Chondrocyte (in vitro differentiated cells): ENCODE data around the gene CRB3. TPM values are rescaled to one million over a fixed set of nuclear protein-coding genes. Genes with fewer than 3 reads are reported as not detected.

Source experiments
- DNase-seq: peaks from one replicate; pipeline ENCODE4 v3.0.0; 2021; ENCODE audit warnings: mixed read lengths, low spot score
- H3K27ac Mint-ChIP-seq: one replicate; pipeline ENCODE4 v1.8.0; 2021; ENCODE audit warnings: mild to moderate bottlenecking, moderate library complexity, mixed read lengths; ENCODE audit not compliant: unreplicated experiment
- H3K27me3 Mint-ChIP-seq: 2 replicates; pipeline ENCODE4 v1.8.0; 2021; ENCODE audit warnings: low read depth, mixed read lengths
- H3K36me3 Mint-ChIP-seq: 2 replicates; pipeline ENCODE4 v1.8.0; 2021; ENCODE audit warnings: low read depth, mixed read lengths
- H3K4me1 Mint-ChIP-seq: 2 replicates; pipeline ENCODE4 v1.8.0; 2021; ENCODE audit warnings: low read depth, mild to moderate bottlenecking, mixed read lengths
- H3K4me3 Mint-ChIP-seq: one replicate; pipeline ENCODE4 v1.8.0; 2021; ENCODE audit warnings: mild to moderate bottlenecking, moderate library complexity, mixed read lengths; ENCODE audit not compliant: unreplicated experiment
- H3K9me3 Mint-ChIP-seq: 2 replicates; pipeline ENCODE4 v1.8.0; 2021; ENCODE audit warnings: low read depth, mixed read lengths
- CTCF ChIP-seq: fragments of 200-600 bp; sonication (generic); IDR thresholded peaks from 2 replicates; pipeline ENCODE4 v1.5.0; 2021; ENCODE audit warnings: antibody characterized with exemption, mild to moderate bottlenecking, moderate library complexity
- total RNA-seq: library from RNA; stranded (reverse); gene quantifications from 3 replicates; pipeline ENCODE4 v1.2.1, GENCODE V29; 2021

Gene CRB3
- total RNA-seq, 1 donor from 2014 or later = 0.32 TPM

GRCh38 chr19:6455924-6456323 is 8.1 kb upstream of the CRB3 start:
- Mint-ChIP-seq H3K36me3 (peaks cover 25% of the 10 kb centered on the region), H3K27me3 (no peaks in the 10 kb centered on the region), H3K4me3 (no peak overlapping the region), H3K9me3 (peaks cover 9% of the 10 kb centered on the region), H3K27ac (no peak overlapping the region), H3K4me1 (peaks cover 18% of the 10 kb centered on the region)
- DNase-seq = no peak
- no peak for TF ChIP-seq CTCF

- Mint-ChIP-seq H3K4me3 (peak overlapping the region; percentile 88), H3K9me3 (peaks cover 9% of the 10 kb centered on the region), H3K27ac (peak overlapping the region; percentile 32), H3K4me1 (peaks cover 18% of the 10 kb centered on the region), H3K27me3 (peaks cover 7% of the 10 kb centered on the region), H3K36me3 (peaks cover 17% of the 10 kb centered on the region)
- no peak for DNase-seq
- no peak for TF ChIP-seq CTCF
Measured at GRCh38 chr19:6457958-6458694, 5.9 kb upstream of the CRB3 start.

GRCh38 chr19:6458695-6459261 is 5.3 kb upstream of the CRB3 start:
- TF ChIP-seq CTCF = no peak
- peaks cover 18% of the 10 kb centered on the region for H3K4me1 Mint-ChIP-seq
- H3K27ac Mint-ChIP-seq = peak overlapping the region; percentile 32
- no peak for DNase-seq
- H3K36me3 Mint-ChIP-seq = peaks cover 13% of the 10 kb centered on the region
- peaks cover 6% of the 10 kb centered on the region for H3K9me3 Mint-ChIP-seq
- H3K4me3 Mint-ChIP-seq = peak overlapping the region; percentile 88
- H3K27me3 Mint-ChIP-seq = peaks cover 8% of the 10 kb centered on the region

- Mint-ChIP-seq H3K4me3 (peak within 1 kb of the TSS; percentile 88), H3K36me3 (peaks cover 8% of the 10 kb centered on the region)
- TF ChIP-seq CTCF = no peak
Measured at GRCh38 chr19:6459262-6460098, 4.6 kb upstream of the CRB3 start, which contains the start of gene SLC25A23. TSS of gene SLC25A23 (minus strand) at chr19:6459792. CDS start at chr19:6459628, 164 bp downstream.

More at GRCh38 chr19:6459262-6460098, 4.6 kb upstream of the CRB3 start, which contains the start of gene SLC25A23:
- no peak for DNase-seq
- Mint-ChIP-seq H3K27me3 (peaks cover 11% of the 10 kb centered on the region), H3K9me3 (peaks cover 3% of the 10 kb centered on the region), H3K27ac (peak within 1 kb of the TSS; percentile 83), H3K4me1 (peaks cover 18% of the 10 kb centered on the region)
